Neural crest cell (in vitro differentiated cells): ENCODE results near the gene JARID2. TPM values are rescaled to one million over a fixed set of nuclear protein-coding genes. Genes with fewer than 3 reads are reported as not detected.

Experiments
- DNase-seq: peaks from one replicate; pipeline ENCODE4 v3.0.0; 2021; ENCODE audit warnings: low read depth, mixed read lengths, low spot score
- H3K27ac Mint-ChIP-seq: one replicate; pipeline ENCODE4 v1.8.0; 2021; ENCODE audit warnings: mild to moderate bottlenecking, mixed read lengths; ENCODE audit not compliant: unreplicated experiment
- H3K27me3 Mint-ChIP-seq: 2 replicates; pipeline ENCODE4 v1.8.0; 2021; ENCODE audit warnings: low read depth, mild to moderate bottlenecking, mixed read lengths
- H3K36me3 Mint-ChIP-seq: 2 replicates; pipeline ENCODE4 v1.8.0; 2021; ENCODE audit warnings: low read depth, mild to moderate bottlenecking, mixed read lengths
- H3K4me1 Mint-ChIP-seq: 2 replicates; pipeline ENCODE4 v1.8.0; 2021; ENCODE audit warnings: mixed read lengths
- H3K4me3 Mint-ChIP-seq: one replicate; pipeline ENCODE4 v1.8.0; 2021; ENCODE audit warnings: mild to moderate bottlenecking, mixed read lengths
- H3K9me3 Mint-ChIP-seq: 2 replicates; pipeline ENCODE4 v1.8.0; 2021; ENCODE audit warnings: mixed read lengths
- total RNA-seq: library from RNA; stranded (reverse); gene quantifications from 2 replicates; pipeline ENCODE4 v1.2.1, GENCODE V29; 2021
- TF ChIP-seq, protein P1 (sequence below): fragments of 200-600 bp; sonication (generic); conservative IDR thresholded peaks from 2 replicates; pipeline ENCODE4 v1.5.0; 2021; ENCODE audit warnings: antibody characterized with exemption, mild to moderate bottlenecking

The JARID2 gene
- total RNA-seq, 1 donor from 2014 or later, result 33.9 TPM

DNA sequence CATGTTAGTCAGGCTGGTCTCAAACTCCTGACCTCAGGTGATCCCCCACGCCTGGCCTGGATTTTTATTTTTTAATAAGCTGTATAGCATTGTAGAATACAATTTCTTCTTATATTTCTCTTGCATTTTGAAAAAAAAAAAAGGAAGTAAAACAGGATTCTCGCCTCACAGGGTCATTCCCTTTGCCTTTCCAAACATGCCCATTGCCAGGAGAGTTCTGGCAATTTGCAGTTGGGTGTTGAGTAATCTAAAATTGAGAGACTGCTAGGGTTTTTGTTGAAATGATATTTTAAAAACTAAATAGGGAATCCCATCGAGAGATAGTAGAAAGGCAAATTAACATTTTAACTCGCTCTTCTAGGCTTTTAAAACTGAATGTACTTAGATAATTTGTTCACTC lies 196.1 kb downstream of the JARID2 start:
- H3K27ac Mint-ChIP-seq, result no peak overlapping the region
- no peaks in the 10 kb centered on the region for H3K27me3 Mint-ChIP-seq
- TF ChIP-seq, protein P1, sequence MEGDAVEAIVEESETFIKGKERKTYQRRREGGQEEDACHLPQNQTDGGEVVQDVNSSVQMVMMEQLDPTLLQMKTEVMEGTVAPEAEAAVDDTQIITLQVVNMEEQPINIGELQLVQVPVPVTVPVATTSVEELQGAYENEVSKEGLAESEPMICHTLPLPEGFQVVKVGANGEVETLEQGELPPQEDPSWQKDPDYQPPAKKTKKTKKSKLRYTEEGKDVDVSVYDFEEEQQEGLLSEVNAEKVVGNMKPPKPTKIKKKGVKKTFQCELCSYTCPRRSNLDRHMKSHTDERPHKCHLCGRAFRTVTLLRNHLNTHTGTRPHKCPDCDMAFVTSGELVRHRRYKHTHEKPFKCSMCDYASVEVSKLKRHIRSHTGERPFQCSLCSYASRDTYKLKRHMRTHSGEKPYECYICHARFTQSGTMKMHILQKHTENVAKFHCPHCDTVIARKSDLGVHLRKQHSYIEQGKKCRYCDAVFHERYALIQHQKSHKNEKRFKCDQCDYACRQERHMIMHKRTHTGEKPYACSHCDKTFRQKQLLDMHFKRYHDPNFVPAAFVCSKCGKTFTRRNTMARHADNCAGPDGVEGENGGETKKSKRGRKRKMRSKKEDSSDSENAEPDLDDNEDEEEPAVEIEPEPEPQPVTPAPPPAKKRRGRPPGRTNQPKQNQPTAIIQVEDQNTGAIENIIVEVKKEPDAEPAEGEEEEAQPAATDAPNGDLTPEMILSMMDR, result no peak
- DNase-seq, result no peak
- peaks cover 79% of the 10 kb centered on the region for H3K4me1 Mint-ChIP-seq
- no peak overlapping the region for H3K4me3 Mint-ChIP-seq
- no peaks in the 10 kb centered on the region for H3K36me3 Mint-ChIP-seq
- H3K9me3 Mint-ChIP-seq, result no peaks in the 10 kb centered on the region

DNA sequence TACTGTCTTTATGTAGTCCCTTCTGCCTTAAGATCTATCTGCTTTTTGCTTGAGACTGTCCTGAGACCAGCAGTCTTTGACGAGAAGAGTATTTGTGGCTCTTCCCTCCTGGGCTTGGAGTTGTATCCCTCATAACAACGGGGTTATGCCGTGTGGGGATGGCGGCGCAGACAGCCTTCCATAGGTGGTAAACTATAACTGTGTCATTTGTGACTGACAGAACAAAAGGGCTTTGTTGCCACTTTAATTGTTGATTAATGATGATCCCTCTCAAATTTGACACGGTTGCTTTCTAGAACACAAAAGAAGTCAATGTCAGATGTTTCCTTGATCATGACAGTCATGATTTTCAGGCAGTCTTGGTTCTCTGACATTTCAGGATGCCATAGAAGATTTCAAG lies 196.6 kb downstream of the JARID2 start:
- TF ChIP-seq, protein P1, result no peak
- Mint-ChIP-seq H3K27me3 (no peaks in the 10 kb centered on the region), H3K27ac (peak overlapping the region; percentile 68), H3K4me3 (no peak overlapping the region), H3K9me3 (no peaks in the 10 kb centered on the region), H3K4me1 (peaks cover 75% of the 10 kb centered on the region), H3K36me3 (no peaks in the 10 kb centered on the region)
- DNase-seq, result no peak

DNA sequence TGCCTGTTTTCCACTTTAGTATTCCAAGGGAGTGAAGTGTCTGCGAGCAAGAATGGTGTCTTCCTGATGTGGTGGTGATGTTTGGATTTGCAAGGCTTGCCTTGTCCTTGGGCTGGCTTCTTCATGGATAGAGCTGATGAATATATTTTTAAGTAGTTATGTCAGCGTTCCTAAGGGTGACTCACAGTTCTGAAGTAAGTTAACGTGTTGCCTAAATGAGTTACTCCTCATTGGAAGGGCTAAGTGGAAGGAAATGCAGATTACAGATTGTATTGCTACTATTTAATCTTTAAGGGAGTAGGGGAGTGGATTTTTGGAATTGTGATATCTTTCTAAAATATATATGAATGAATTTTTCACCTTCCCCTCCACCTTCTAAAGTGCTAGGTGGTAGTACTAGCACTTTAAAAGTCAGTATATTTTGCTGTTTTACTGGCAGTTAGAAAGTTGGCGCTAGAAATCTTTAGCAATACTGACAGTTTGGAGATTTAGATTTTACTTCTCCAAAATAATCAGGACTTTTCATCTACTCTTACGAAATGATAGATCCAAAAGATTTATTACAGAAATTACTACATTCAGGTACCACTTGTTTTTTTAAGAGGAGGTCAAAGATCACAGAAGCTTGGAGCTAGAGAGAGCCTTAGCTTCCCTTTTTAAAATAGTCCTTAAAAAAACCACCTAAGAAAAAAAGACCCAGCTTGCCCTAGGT lies 197.4 kb downstream of the JARID2 start:
- H3K4me1 Mint-ChIP-seq, result peaks cover 75% of the 10 kb centered on the region
- no peak overlapping the region for H3K27ac Mint-ChIP-seq
- no peak for DNase-seq
- H3K36me3 Mint-ChIP-seq, result no peaks in the 10 kb centered on the region
- no peaks in the 10 kb centered on the region for H3K9me3 Mint-ChIP-seq
- H3K27me3 Mint-ChIP-seq, result no peaks in the 10 kb centered on the region
- TF ChIP-seq, protein P1, result no peak
- peak overlapping the region; percentile 4 for H3K4me3 Mint-ChIP-seq

DNA sequence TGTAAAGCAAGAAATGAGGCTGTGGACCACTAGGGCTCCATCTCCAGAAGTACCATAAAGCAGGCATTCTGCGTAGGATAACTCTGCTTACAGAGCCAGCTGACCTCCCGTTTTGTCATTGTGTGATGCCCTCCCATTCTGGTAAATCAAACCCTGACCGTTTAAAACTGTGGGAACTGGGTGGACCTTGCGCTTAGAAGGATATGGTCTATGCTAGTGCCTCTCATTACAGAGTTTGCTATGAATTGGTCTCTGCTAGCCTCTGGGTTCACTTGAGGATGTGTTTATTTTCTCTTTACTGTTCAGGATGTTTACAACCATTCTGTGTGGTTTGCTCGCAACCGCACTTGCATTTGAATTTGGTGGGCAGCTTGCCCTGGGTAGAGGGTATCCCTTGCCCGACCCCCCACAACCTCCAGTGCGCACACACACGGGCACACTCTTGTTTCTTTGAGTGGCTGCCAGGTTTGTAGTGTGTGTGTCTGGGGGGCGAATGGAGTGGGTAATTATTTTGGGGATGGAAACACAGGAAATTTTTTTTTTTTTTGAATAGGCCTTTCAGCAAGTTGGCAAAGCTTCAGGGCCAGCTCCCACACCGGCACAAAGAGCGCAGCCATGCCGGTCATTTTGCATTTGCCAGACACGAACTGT lies 198.3 kb downstream of the JARID2 start:
- TF ChIP-seq, protein P1, result no peak
- no peak for DNase-seq
- Mint-ChIP-seq H3K9me3 (no peaks in the 10 kb centered on the region), H3K36me3 (no peaks in the 10 kb centered on the region), H3K27ac (no peak overlapping the region), H3K4me1 (peaks cover 75% of the 10 kb centered on the region), H3K27me3 (no peaks in the 10 kb centered on the region), H3K4me3 (no peak overlapping the region)

DNA sequence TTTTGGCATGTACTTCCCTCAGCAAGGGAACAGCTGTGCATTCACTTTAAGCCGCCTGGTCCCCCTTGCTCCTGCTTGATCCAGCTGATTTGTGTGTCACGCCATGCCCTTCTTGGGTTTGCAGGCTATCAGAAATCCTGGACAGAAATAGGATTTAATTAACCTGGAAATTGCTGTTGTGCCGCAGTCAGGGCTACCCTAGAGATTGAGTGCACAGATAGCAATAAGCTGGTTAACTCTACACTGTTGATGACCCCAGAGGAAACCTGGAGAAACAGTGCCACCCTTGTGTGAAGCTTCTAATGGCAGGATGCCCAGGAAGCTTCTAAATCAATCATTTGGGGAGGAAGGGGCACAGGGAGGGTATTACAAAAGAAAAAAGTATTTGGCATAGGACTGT lies 199.0 kb downstream of the JARID2 start:
- Mint-ChIP-seq H3K27ac (no peak overlapping the region), H3K9me3 (no peaks in the 10 kb centered on the region), H3K36me3 (no peaks in the 10 kb centered on the region), H3K4me1 (peaks cover 75% of the 10 kb centered on the region), H3K27me3 (no peaks in the 10 kb centered on the region), H3K4me3 (peak overlapping the region; percentile 7)
- DNase-seq, result no peak
- TF ChIP-seq, protein P1, result no peak
